AG09319 (cell line): ENCODE measurements around the gene SAMD13.

Experiments used
- DNase-seq: peaks from one replicate; pipeline ENCODE4 v3.0.0-alpha.2; 2010; ENCODE audit warnings: low read depth; ENCODE audit errors: extremely low read depth
- TF ChIP-seq, protein P1 (sequence below): IDR thresholded peaks from 2 replicates; pipeline ENCODE4 v1.5.1; 2011; ENCODE audit warnings: low read depth, mild to moderate bottlenecking, inconsistent platforms, low read length, moderate library complexity

Gene SAMD13

GRCh38 chr1:84269306-84269705, 32.2 kb upstream of the SAMD13 start:
- no peak for DNase-seq
- TF ChIP-seq, protein P1, sequence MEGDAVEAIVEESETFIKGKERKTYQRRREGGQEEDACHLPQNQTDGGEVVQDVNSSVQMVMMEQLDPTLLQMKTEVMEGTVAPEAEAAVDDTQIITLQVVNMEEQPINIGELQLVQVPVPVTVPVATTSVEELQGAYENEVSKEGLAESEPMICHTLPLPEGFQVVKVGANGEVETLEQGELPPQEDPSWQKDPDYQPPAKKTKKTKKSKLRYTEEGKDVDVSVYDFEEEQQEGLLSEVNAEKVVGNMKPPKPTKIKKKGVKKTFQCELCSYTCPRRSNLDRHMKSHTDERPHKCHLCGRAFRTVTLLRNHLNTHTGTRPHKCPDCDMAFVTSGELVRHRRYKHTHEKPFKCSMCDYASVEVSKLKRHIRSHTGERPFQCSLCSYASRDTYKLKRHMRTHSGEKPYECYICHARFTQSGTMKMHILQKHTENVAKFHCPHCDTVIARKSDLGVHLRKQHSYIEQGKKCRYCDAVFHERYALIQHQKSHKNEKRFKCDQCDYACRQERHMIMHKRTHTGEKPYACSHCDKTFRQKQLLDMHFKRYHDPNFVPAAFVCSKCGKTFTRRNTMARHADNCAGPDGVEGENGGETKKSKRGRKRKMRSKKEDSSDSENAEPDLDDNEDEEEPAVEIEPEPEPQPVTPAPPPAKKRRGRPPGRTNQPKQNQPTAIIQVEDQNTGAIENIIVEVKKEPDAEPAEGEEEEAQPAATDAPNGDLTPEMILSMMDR = no peak

- peak; percentile 15 for DNase-seq
- TF ChIP-seq, protein P1 = no peak
Measured at GRCh38 chr1:84271441-84272151, 29.9 kb upstream of the SAMD13 start.

- TF ChIP-seq, protein P1 = no peak
- DNase-seq = no peak
Measured at GRCh38 chr1:84272401-84272800, 29.1 kb upstream of the SAMD13 start.

DNA sequence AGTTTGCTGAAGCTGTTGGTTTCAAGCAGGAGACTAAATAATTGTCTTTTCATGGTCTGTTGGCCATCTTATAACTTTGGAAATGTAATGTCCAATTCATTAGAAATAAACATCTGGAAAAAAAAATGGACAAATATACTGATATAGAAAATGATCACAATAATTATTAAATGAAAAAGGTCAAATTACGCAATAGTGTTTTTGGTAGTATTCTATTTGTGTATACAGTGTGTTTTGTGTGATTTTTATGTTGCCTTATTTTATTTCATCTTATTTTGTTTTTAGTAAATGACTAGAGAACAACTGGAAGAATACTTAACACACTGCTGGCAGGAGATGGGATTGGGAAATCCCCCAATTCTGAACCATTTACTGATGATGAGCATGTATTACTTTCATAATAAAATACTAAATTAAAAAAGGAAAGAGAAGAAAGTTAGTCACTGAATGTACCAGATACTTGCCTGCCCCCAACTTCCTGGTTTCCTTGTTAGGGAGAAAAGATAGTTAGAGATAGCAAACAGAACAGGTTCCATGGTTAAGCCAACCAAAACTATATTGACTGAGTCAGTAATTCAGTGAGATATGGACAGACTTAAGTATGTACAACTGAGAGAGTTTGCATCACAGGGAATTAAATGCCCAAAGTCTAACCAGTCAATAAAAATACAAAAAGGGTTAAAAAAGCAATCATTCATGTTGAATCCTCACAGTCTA, 24.0 kb upstream of the SAMD13 start:
- TF ChIP-seq, protein P1 = no peak

DNA sequence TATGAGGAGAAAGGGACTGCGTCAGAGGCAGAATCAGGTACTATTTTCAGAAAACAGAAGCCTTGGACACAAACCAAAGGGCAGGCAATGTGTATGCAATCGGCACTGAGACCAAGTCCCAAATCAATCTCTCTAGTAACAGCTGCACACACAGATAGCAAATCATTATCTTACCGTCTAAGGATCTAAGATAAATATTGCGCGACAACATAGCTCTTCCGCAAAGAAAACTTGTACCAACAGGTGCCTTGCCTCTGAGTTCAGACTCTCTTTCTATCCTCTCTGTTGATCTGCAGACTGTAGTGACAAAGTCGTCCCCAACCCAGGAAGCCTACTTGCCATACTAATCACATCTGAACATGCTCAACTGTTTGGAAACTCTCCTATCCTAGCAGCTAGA, 22.6 kb upstream of the SAMD13 start:
- no peak for DNase-seq
- TF ChIP-seq, protein P1 = no peak

More for the DNA sequence above, 24.0 kb upstream of the SAMD13 start:
- no peak for DNase-seq

GRCh38 chr1:84280912-84281311, 20.6 kb upstream of the SAMD13 start:
- no peak for DNase-seq
- TF ChIP-seq, protein P1 = no peak

DNA sequence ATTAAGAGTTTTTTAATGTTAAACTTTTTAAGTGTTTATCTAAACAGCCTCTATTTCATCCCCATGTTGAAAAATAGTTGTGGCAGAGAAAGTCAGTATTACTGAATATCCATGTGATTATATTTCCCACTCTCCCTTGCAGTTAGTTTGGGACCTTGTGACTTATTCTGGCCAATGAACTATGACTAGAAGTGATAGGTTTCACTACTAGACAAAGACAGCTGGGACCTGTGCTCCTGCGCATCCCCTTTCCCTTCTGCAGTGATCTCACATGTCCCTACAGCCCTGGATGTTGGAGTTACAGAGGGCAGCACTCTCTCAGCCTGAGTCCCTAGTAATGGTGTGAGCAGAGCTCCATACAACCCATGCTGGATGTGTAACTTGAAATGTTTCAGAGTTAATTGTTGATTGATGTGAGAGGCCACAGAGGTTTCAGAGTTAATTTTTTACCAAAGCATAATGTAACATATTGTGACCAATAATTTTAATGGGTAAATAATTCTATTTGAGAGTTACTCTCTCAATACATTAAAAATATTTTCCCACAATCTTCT, 18.7 kb upstream of the SAMD13 start:
- TF ChIP-seq, protein P1 = no peak
- DNase-seq = no peak
